Stimulated activated CD8-positive, alpha-beta memory T cell treated with anti-CD3 and anti-CD28 coated beads, Interleukin-15, amount 100 ng/mL, for 24 hours (primary cell): Measurements from ENCODE around the gene LGALS8.

Experiments
- DNase-seq: peaks from one replicate; pipeline ENCODE4 v3.0.0-alpha.2; 2020; ENCODE audit warnings: low read depth

The LGALS8 gene

DNA sequence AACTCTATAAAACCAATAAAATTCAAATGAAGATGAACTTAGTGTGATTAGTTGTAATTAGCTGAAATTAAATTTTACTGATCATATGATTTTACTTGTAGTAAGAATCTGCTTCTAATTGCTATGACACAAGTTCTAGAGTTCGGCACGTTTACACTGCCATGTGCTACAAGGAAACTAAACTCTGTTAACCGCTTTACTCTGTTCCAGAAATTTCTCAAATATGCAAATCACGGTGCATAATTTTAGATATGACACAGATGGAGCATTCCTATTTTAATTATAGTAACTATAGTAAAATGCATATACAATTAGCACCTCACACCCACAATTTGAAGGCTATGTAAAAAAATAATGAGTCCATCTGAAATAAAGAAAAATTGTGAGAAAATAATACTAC lies 65.7 kb downstream of the LGALS8 start:
- DNase-seq = no peak

DNA sequence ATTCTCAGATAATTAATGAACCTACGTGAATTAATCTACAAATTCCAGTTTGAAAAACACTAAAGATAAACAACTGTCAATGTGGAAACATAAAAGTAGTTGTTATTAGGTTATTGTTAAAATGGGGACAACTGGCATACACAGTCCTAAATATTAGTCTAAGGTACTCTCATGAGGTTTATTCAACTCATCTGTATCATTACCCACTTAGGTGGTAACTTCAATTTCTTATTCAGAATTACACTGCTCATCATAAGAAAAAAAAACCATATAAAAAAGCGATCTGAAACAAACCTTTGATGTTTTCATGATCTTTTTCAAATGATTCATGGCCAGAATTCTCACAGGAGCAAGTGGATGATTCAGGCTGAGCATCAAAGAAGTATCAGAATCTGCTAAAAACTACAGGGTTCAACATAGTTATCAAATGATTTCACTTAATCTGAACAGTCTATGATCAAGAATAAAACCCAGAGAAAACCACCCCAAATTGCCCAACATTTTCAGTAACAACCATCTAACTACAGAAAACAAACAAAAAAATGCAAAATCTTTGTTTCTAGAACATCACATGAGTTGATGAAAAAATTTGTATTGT lies 66.9 kb downstream of the LGALS8 start:
- DNase-seq = no peak

DNA sequence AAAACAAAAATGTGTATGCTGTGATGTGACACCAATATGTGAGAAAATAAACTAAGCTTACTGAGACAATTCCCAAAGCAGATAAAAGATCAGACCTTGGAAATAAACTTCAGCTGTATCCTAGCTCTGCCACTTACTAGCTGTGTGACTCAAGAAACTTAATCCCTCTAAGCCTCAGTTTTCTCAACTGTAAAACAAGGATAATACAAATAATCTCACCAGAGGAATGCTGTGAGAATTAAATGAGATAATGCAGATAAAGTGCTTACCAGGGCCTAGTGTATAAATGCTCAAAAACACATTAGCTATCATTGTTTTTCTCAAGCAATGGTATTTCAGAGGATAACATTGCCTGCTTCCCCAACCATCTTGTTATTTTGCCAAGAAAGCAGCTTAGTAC lies 78.4 kb downstream of the LGALS8 start:
- DNase-seq = no peak
